ENCODE data around the gene LDLRAD1.
"Not testable (repeated sequence)": the region's sequence is repeated elsewhere in the genome, so short reads cannot be mapped to it uniquely, and the experiment has no call there.

LDLRAD1 gene

DNA sequence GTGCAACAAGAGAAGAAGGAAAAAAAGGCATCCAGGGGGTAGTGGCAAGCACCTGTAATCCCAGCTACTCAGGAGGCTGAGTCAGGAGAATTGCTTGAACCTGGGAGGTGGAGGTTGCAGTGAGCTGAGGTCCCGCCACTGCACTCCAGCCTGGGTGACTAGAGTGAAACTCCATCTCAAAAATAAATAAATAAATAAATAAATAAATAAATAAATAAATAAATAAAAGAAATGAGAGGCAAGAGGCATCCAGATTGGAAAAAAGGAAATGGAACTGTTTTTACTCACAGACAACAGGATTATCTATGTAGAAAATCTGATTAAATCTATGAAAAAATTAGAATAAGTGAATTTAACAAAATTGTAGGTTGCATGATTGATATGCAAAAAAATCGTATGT lies 23.5 kb downstream of the LDLRAD1 start:
- H3K27ac ChIP-seq (ENCODE audit: low read depth, low read length); H3K36me3 ChIP-seq (ENCODE audit: control insufficient read depth in 1 of 2, insufficient read depth in 2 of 2, low read length in 2 of 2); H3K9ac ChIP-seq (ENCODE audit: low read depth in 1 of 2, low read length in 2 of 2); H3K4me1 ChIP-seq (ENCODE audit: control insufficient read depth in 1 of 2, insufficient read depth in 2 of 2, low read length in 2 of 2); H3K9me3 ChIP-seq (ENCODE audit: control insufficient read depth in 1 of 2, low read length in 2 of 2); H3K27me3 ChIP-seq (ENCODE audit: control insufficient read depth in 1 of 2, insufficient read depth in 2 of 2, low read length in 2 of 2); H3K4me3 ChIP-seq (ENCODE audit: low read depth in 1 of 2, low read length in 2 of 2): not testable (repeated sequence)

DNA sequence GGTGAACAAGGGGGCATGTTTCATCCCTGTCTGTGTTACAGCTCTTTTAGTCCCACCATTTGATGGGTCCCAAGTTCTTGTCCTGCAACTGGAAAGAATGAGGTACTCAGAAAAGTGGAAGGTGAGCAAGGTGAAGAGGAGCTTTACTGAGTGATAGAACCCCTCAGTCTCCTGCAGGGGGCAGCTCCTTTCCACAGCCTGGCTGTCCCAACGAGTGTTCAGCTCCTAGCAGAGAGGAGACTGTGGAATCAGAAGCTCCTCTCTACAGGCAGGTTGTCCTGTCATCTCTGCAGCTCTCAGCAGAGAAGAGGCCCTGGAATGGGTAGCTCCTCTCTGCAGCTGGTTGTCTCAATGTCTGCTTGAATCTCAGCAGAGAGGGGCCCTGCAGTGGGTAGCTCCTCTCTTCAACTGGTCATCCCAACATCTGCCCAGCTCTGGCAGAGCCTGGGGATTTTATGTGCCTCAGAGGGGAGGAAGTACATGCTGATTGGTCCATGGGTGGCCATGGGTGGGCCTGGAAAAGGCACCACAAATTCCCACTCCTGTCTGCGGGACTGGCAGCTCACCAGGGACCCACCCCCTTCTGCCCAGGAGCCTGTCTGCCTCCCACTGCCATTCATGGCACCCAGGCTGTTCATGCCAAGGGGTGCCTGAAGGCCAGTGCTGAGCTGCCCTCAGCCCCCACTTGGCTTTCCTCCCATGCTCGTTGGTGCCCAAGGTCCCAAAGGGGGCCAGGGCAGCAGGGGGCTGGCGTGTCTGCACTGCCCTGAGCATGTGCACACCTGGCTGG lies 25.7 kb downstream of the LDLRAD1 start:
- Histone ChIP-seq H3K4me1 (ENCODE audit: control insufficient read depth in 1 of 2, insufficient read depth in 2 of 2, low read length in 2 of 2) (no peaks in the 10 kb centered on the region), H3K9me3 (ENCODE audit: control insufficient read depth in 1 of 2, low read length in 2 of 2) (no peaks in the 10 kb centered on the region), H3K4me3 (ENCODE audit: low read depth in 1 of 2, low read length in 2 of 2) (no peak overlapping the region), H3K36me3 (ENCODE audit: control insufficient read depth in 1 of 2, insufficient read depth in 2 of 2, low read length in 2 of 2) (no peaks in the 10 kb centered on the region), H3K27ac (ENCODE audit: low read depth, low read length) (no peak overlapping the region), H3K9ac (ENCODE audit: low read depth in 1 of 2, low read length in 2 of 2) (no peak overlapping the region), H3K27me3 (ENCODE audit: control insufficient read depth in 1 of 2, insufficient read depth in 2 of 2, low read length in 2 of 2) (no peaks in the 10 kb centered on the region)

GRCh38 chr1:53987880-53988279 lies 30.1 kb downstream of the LDLRAD1 start:
- Histone ChIP-seq H3K4me3 (ENCODE audit: low read depth in 1 of 2, low read length in 2 of 2) (no peak overlapping the region), H3K36me3 (ENCODE audit: control insufficient read depth in 1 of 2, insufficient read depth in 2 of 2, low read length in 2 of 2) (no peaks in the 10 kb centered on the region), H3K9ac (ENCODE audit: low read depth in 1 of 2, low read length in 2 of 2) (no peak overlapping the region), H3K9me3 (ENCODE audit: control insufficient read depth in 1 of 2, low read length in 2 of 2) (no peaks in the 10 kb centered on the region), H3K27ac (ENCODE audit: low read depth, low read length) (no peak overlapping the region), H3K4me1 (ENCODE audit: control insufficient read depth in 1 of 2, insufficient read depth in 2 of 2, low read length in 2 of 2) (peaks cover 0 to 2% of the 10 kb centered on the region in 2 donors), H3K27me3 (ENCODE audit: control insufficient read depth in 1 of 2, insufficient read depth in 2 of 2, low read length in 2 of 2) (no peaks in the 10 kb centered on the region)

- Histone ChIP-seq H3K9me3 (ENCODE audit: control insufficient read depth in 1 of 2, low read length in 2 of 2) (no peaks in the 10 kb centered on the region), H3K27ac (ENCODE audit: low read depth, low read length) (no peak overlapping the region), H3K4me3 (ENCODE audit: low read depth in 1 of 2, low read length in 2 of 2) (no peak overlapping the region), H3K4me1 (ENCODE audit: control insufficient read depth in 1 of 2, insufficient read depth in 2 of 2, low read length in 2 of 2) (peaks cover 0 to 8% of the 10 kb centered on the region in 2 donors), H3K36me3 (ENCODE audit: control insufficient read depth in 1 of 2, insufficient read depth in 2 of 2, low read length in 2 of 2) (no peaks in the 10 kb centered on the region), H3K9ac (ENCODE audit: low read depth in 1 of 2, low read length in 2 of 2) (no peak overlapping the region), H3K27me3 (ENCODE audit: control insufficient read depth in 1 of 2, insufficient read depth in 2 of 2, low read length in 2 of 2) (no peaks in the 10 kb centered on the region)
These were observed 31.5 kb downstream of the LDLRAD1 start for GRCh38 chr1:53986458-53986857.

DNA sequence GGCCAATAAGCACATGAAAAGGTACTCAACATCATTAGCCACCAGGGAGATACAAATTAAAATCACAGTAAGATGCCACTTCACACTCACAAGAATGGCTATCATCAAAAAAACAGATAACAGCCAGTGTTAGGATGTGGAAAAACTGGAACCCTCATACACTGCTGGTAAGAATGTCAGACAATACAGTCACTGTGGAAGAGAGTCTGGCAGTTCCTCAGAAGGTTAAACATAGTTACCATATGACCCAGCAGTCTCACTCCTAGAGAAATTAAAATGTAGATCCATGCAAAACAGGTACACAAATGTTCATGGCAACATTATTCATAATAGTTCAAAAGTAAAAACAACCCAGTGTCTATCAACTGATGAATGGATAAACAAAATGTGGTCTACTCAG lies 33.3 kb downstream of the LDLRAD1 start:
- H3K9ac ChIP-seq (ENCODE audit: low read depth in 1 of 2, low read length in 2 of 2) = no peak overlapping the region
- no peak overlapping the region for H3K27ac ChIP-seq (ENCODE audit: low read depth, low read length)
- no peaks in the 10 kb centered on the region for H3K36me3 ChIP-seq (ENCODE audit: control insufficient read depth in 1 of 2, insufficient read depth in 2 of 2, low read length in 2 of 2)
- no peak overlapping the region for H3K4me3 ChIP-seq (ENCODE audit: low read depth in 1 of 2, low read length in 2 of 2)
- no peaks in the 10 kb centered on the region for H3K27me3 ChIP-seq (ENCODE audit: control insufficient read depth in 1 of 2, insufficient read depth in 2 of 2, low read length in 2 of 2)
- no peaks in the 10 kb centered on the region for H3K9me3 ChIP-seq (ENCODE audit: control insufficient read depth in 1 of 2, low read length in 2 of 2)
- peaks cover 0 to 8% of the 10 kb centered on the region in 2 donors for H3K4me1 ChIP-seq (ENCODE audit: control insufficient read depth in 1 of 2, insufficient read depth in 2 of 2, low read length in 2 of 2)

GRCh38 chr1:53982763-53983104 lies 35.3 kb downstream of the LDLRAD1 start:
- Histone ChIP-seq H3K27ac (ENCODE audit: low read depth, low read length) (no peak overlapping the region), H3K9ac (ENCODE audit: low read depth in 1 of 2, low read length in 2 of 2) (peak overlapping the region in 1 of 2 donors; percentile 34)

DNA sequence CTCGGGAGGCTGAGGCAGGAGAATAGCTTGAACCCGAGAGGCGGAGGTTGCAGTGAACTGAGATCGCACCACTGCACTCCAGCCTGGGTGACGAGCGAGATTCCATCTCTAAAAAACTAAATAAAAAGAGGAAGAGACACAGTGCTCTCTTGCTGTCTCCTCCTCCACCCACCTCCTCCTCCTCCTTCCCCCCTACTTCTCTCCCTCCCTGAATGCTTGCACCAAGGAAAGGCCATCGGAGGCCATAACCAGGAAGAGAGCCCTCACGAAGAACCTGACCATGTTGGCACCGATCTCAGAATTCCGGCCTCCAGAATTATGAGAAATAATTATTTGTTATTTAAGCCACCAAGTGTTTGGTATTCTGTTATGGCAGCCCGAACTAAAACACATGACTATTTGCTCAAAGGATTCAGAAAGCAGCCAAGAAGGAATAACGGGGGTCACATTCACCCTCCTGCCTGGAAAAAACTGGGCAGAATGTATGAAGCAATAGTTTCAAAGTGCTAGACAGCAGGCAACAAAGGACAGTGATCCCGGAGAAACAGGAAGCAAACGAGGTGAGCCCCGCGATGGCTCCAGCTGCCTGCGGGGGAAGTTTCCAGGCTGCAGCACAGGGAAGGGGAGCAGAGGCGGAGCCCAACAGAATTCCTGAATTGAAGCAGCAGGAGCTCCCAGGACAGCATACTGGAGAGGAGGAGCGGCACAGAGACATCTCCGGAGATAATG lies 35.8 kb downstream of the LDLRAD1 start:
- Histone ChIP-seq H3K9me3 (ENCODE audit: control insufficient read depth in 1 of 2, low read length in 2 of 2) (no peaks in the 10 kb centered on the region), H3K27ac (ENCODE audit: low read depth, low read length) (no peak overlapping the region), H3K27me3 (ENCODE audit: control insufficient read depth in 1 of 2, insufficient read depth in 2 of 2, low read length in 2 of 2) (no peaks in the 10 kb centered on the region), H3K36me3 (ENCODE audit: control insufficient read depth in 1 of 2, insufficient read depth in 2 of 2, low read length in 2 of 2) (no peaks in the 10 kb centered on the region), H3K4me1 (ENCODE audit: control insufficient read depth in 1 of 2, insufficient read depth in 2 of 2, low read length in 2 of 2) (peaks cover 0 to 8% of the 10 kb centered on the region in 2 donors), H3K9ac (ENCODE audit: low read depth in 1 of 2, low read length in 2 of 2) (peak overlapping the region in 1 of 2 donors; percentile 34), H3K4me3 (ENCODE audit: low read depth in 1 of 2, low read length in 2 of 2) (peak overlapping the region; percentile 63 to 69)

More at GRCh38 chr1:53982763-53983104, 35.3 kb downstream of the LDLRAD1 start:
- H3K27me3 ChIP-seq (ENCODE audit: control insufficient read depth in 1 of 2, insufficient read depth in 2 of 2, low read length in 2 of 2) = no peaks in the 10 kb centered on the region
- no peaks in the 10 kb centered on the region for H3K36me3 ChIP-seq (ENCODE audit: control insufficient read depth in 1 of 2, insufficient read depth in 2 of 2, low read length in 2 of 2)
- H3K4me3 ChIP-seq (ENCODE audit: low read depth in 1 of 2, low read length in 2 of 2) = peak overlapping the region; percentile 63 to 69
- H3K9me3 ChIP-seq (ENCODE audit: control insufficient read depth in 1 of 2, low read length in 2 of 2) = no peaks in the 10 kb centered on the region
- H3K4me1 ChIP-seq (ENCODE audit: control insufficient read depth in 1 of 2, insufficient read depth in 2 of 2, low read length in 2 of 2) = peaks cover 0 to 8% of the 10 kb centered on the region in 2 donors

GRCh38 chr1:53981220-53981619 lies 36.8 kb downstream of the LDLRAD1 start:
- no peak overlapping the region for H3K9ac ChIP-seq (ENCODE audit: low read depth in 1 of 2, low read length in 2 of 2)
- no peaks in the 10 kb centered on the region for H3K27me3 ChIP-seq (ENCODE audit: control insufficient read depth in 1 of 2, insufficient read depth in 2 of 2, low read length in 2 of 2)
- H3K9me3 ChIP-seq (ENCODE audit: control insufficient read depth in 1 of 2, low read length in 2 of 2) = no peaks in the 10 kb centered on the region
- no peak overlapping the region for H3K4me3 ChIP-seq (ENCODE audit: low read depth in 1 of 2, low read length in 2 of 2)
- H3K4me1 ChIP-seq (ENCODE audit: control insufficient read depth in 1 of 2, insufficient read depth in 2 of 2, low read length in 2 of 2) = peaks cover 0 to 8% of the 10 kb centered on the region in 2 donors
- no peak overlapping the region for H3K27ac ChIP-seq (ENCODE audit: low read depth, low read length)
- H3K36me3 ChIP-seq (ENCODE audit: control insufficient read depth in 1 of 2, insufficient read depth in 2 of 2, low read length in 2 of 2) = no peaks in the 10 kb centered on the region

- H3K9me3 ChIP-seq (ENCODE audit: control insufficient read depth in 1 of 2, low read length in 2 of 2) = no peaks in the 10 kb centered on the region
- H3K27ac ChIP-seq (ENCODE audit: low read depth, low read length) = no peak overlapping the region
- no peaks in the 10 kb centered on the region for H3K27me3 ChIP-seq (ENCODE audit: control insufficient read depth in 1 of 2, insufficient read depth in 2 of 2, low read length in 2 of 2)
- H3K36me3 ChIP-seq (ENCODE audit: control insufficient read depth in 1 of 2, insufficient read depth in 2 of 2, low read length in 2 of 2) = no peaks in the 10 kb centered on the region
- H3K9ac ChIP-seq (ENCODE audit: low read depth in 1 of 2, low read length in 2 of 2) = no peak overlapping the region
- H3K4me3 ChIP-seq (ENCODE audit: low read depth in 1 of 2, low read length in 2 of 2) = no peak overlapping the region
- peaks cover 0 to 8% of the 10 kb centered on the region in 2 donors for H3K4me1 ChIP-seq (ENCODE audit: control insufficient read depth in 1 of 2, insufficient read depth in 2 of 2, low read length in 2 of 2)
These were observed 38.1 kb downstream of the LDLRAD1 start for GRCh38 chr1:53979712-53980450.

DNA sequence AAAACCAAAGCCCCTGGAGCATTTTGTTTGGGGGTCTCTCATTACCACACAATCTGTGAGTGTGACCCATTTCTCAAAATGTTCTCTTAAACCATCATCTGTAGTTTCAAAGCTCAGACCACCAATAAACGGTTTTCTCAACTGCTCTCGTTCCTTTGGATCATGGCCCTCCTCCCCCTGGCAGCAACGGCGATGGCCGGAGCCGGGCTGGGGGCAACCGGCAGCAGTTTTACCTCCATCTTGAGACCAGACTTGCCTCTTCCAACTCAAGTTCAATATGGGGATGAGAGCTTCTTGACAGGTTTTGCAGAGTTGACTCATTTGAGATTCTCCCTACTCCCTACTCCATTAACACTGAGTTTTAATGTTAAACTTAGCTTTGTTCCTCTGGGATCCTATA lies 42.1 kb downstream of the LDLRAD1 start:
- Histone ChIP-seq H3K9me3 (ENCODE audit: control insufficient read depth in 1 of 2, low read length in 2 of 2) (no peaks in the 10 kb centered on the region), H3K9ac (ENCODE audit: low read depth in 1 of 2, low read length in 2 of 2) (no peak overlapping the region), H3K4me1 (ENCODE audit: control insufficient read depth in 1 of 2, insufficient read depth in 2 of 2, low read length in 2 of 2) (no peaks in the 10 kb centered on the region), H3K27me3 (ENCODE audit: control insufficient read depth in 1 of 2, insufficient read depth in 2 of 2, low read length in 2 of 2) (no peaks in the 10 kb centered on the region), H3K36me3 (ENCODE audit: control insufficient read depth in 1 of 2, insufficient read depth in 2 of 2, low read length in 2 of 2) (peaks cover 0 to under 1% of the 10 kb centered on the region in 2 donors), H3K27ac (ENCODE audit: low read depth, low read length) (no peak overlapping the region), H3K4me3 (ENCODE audit: low read depth in 1 of 2, low read length in 2 of 2) (no peak overlapping the region)
